ENCODE data around the gene CASQ2. TPM values are rescaled to one million over a fixed set of nuclear protein-coding genes. Genes with fewer than 3 reads are reported as not detected.

Gene CASQ2
- total RNA-seq, 4 donors from 2014 or later, result 0.53 to 21.4 (median 4.1) TPM

DNA sequence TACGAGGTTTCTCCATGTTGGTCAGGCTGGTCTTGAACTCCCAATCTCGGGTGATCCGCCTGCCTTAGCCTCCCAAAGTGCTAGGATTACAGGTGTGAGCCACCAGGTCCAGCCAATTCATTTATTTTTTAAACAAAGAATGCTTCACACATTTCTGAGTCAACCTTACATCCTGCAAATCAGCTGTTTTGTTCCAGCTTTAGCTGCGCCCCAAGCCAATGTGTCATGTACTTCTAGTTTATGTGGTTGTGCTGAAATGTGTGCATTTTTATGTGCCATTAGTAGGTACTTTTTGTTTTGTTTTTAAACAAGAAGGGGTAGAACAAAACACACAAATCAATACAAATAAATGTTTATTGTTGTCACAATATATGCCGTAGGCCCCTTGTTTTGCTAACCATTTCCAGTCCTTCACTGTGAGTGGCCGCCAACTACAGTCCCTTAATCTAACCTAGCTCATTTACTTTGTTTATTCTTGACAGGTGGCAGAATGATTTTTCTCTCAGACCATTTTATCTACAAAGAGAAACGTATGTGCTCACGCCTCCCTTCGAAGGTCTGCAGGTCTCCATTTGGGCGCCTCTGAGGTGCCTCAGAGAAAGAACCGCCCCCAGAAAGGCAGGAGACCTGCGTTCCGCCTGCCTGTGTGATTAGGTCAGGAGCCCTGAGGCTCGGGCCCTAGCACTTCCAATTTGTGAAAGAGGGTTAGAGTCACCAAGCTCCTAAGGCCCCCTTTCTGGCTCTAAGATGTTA, 2.8 kb upstream of the CASQ2 start:
- TF ChIP-seq, protein P1, sequence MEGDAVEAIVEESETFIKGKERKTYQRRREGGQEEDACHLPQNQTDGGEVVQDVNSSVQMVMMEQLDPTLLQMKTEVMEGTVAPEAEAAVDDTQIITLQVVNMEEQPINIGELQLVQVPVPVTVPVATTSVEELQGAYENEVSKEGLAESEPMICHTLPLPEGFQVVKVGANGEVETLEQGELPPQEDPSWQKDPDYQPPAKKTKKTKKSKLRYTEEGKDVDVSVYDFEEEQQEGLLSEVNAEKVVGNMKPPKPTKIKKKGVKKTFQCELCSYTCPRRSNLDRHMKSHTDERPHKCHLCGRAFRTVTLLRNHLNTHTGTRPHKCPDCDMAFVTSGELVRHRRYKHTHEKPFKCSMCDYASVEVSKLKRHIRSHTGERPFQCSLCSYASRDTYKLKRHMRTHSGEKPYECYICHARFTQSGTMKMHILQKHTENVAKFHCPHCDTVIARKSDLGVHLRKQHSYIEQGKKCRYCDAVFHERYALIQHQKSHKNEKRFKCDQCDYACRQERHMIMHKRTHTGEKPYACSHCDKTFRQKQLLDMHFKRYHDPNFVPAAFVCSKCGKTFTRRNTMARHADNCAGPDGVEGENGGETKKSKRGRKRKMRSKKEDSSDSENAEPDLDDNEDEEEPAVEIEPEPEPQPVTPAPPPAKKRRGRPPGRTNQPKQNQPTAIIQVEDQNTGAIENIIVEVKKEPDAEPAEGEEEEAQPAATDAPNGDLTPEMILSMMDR (IDR thresholded peaks at IDR 0.05), result no peak
- TF ChIP-seq POLR2A (IDR thresholded peaks at IDR 0.05), result no peak
- H3K27ac ChIP-seq, result peak overlapping the region; percentile 46 to 88 (median 77)
- no peaks in the 10 kb centered on the region for H3K27me3 ChIP-seq
- H3K4me1 ChIP-seq, result peaks cover 0 to 13% (median 5%) of the 10 kb centered on the region in 3 donors
- DNase-seq, result no peak
- H3K4me3 ChIP-seq, result peak overlapping the region in 2 of 4 donors; percentile 16 to 46
- H3K36me3 ChIP-seq, result no peaks in the 10 kb centered on the region
- intact Hi-C loops (cut with DNase I), result no loop called here
- WGBS, 2 donors, result 53 to 56% methylated on average over 11 to 12 of the region's 14 CpGs
- no peaks in the 10 kb centered on the region for H3K9me3 ChIP-seq

DNA sequence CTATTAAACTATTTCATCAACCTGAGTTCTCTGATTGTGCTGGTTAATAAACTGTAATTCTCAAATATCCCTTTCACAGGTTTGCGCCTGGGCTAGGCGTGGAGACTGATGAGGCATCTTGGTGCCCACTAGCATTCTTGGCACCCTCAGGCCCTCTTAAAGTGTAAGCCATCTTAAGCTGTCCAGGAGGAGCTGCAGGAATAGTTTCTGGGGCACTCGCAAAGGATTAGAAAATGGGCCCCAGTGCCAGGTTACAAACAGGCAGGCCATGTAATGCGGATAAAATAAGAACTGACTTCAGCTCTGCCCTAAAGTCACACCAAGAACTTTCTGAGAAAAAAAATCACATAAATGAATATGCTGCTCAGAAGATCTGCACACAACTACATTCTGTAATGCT, 1.1 kb downstream of the CASQ2 start:
- DNase-seq, result no peak
- WGBS, 2 donors, result 48 to 79% methylated on average over 3 to 4 of the region's 4 CpGs
- H3K9me3 ChIP-seq, result no peaks in the 10 kb centered on the region

GRCh38 chr1:115765091-115765490, 3.4 kb downstream of the CASQ2 start:
- Histone ChIP-seq H3K4me1 (peaks cover 0 to 11% (median 0%) of the 10 kb centered on the region in 3 donors), H3K36me3 (no peaks in the 10 kb centered on the region), H3K4me3 (no peak overlapping the region), H3K9me3 (no peaks in the 10 kb centered on the region), H3K27me3 (no peaks in the 10 kb centered on the region), H3K27ac (no peak overlapping the region)
- no peak for TF ChIP-seq POLR2A (IDR thresholded peaks at IDR 0.05)
- TF ChIP-seq, protein P1 (IDR thresholded peaks at IDR 0.05), result no peak
- WGBS, 2 donors, result 29 to 36% methylated on average over 1 of the region's 1 CpG
- DNase-seq, result no peak
- intact Hi-C loops (cut with DNase I), result loop anchor here (5.0 kb wide), 1 partner anchor 48 kb away; no protein-coding TSS in a partner anchor

More for the DNA sequence above, 1.1 kb downstream of the CASQ2 start:
- H3K4me1 ChIP-seq, result peaks cover 0 to 20% (median 5%) of the 10 kb centered on the region in 3 donors
- no peaks in the 10 kb centered on the region for H3K27me3 ChIP-seq
- peak overlapping the region in 3 of 4 donors; percentile 75 for H3K27ac ChIP-seq
- intact Hi-C loops (cut with DNase I), result loop anchor here (5.0 kb wide), 1 partner anchor 50 kb away; no protein-coding TSS in a partner anchor
- TF ChIP-seq POLR2A (IDR thresholded peaks at IDR 0.05), result no peak
- TF ChIP-seq, protein P1 (IDR thresholded peaks at IDR 0.05), result no peak
- H3K36me3 ChIP-seq, result no peaks in the 10 kb centered on the region
- peak overlapping the region in 3 of 4 donors; percentile 27 to 52 (median 28) for H3K4me3 ChIP-seq

- no peak for TF ChIP-seq POLR2A (IDR thresholded peaks at IDR 0.05)
- TF ChIP-seq, protein P1 (IDR thresholded peaks at IDR 0.05), result peak in 5 of 6 experiments; percentile 29 to 71 (median 52)
- intact Hi-C loops (cut with DNase I), result no loop called here
These were observed 4.0 kb downstream of the CASQ2 start for GRCh38 chr1:115764541-115764940.

DNA sequence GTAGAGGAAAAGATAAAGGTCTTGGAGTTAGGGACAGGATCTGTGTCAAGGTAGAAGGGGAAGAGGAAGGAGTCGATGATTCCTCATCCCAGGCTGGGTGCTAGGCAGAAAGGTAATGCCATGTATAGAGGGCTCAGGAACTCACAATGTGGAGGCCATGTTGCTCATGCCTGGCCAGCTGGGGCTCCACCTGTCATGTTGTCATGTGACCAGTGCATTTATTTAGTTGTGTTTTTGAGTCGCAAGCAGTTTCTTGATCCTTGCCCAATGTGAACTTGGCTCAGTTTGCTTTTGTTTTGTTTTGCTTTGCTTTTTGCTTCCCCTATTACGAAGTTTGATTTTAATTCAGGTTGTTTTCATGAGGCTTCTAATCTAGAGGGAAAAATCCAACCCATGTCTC, 5.7 kb downstream of the CASQ2 start:
- 91 to 92% methylated on average over 3 of the region's 3 CpGs for WGBS, 2 donors
- Histone ChIP-seq H3K36me3 (no peaks in the 10 kb centered on the region), H3K9me3 (no peaks in the 10 kb centered on the region), H3K27me3 (no peaks in the 10 kb centered on the region), H3K4me3 (no peak overlapping the region), H3K4me1 (peaks cover 0 to 21% (median 0%) of the 10 kb centered on the region in 3 donors), H3K27ac (no peak overlapping the region)
- DNase-seq, result no peak
- intact Hi-C loops (cut with DNase I), result no loop called here
- no peak for TF ChIP-seq POLR2A (IDR thresholded peaks at IDR 0.05)
- TF ChIP-seq, protein P1 (IDR thresholded peaks at IDR 0.05), result no peak

More at GRCh38 chr1:115764541-115764940, 4.0 kb downstream of the CASQ2 start:
- no peaks in the 10 kb centered on the region for H3K9me3 ChIP-seq
- DNase-seq, result no peak
- no peak overlapping the region for H3K27ac ChIP-seq
- WGBS, 2 donors, result 8 to 18% methylated on average over 1 of the region's 1 CpG
- peaks cover 0 to 11% (median 0%) of the 10 kb centered on the region in 3 donors for H3K4me1 ChIP-seq
- no peaks in the 10 kb centered on the region for H3K27me3 ChIP-seq
- no peak overlapping the region for H3K4me3 ChIP-seq
- H3K36me3 ChIP-seq, result no peaks in the 10 kb centered on the region
